KOPT-K1 (cell line): ENCODE measurements around the gene CAPN8.

Experiments
- H3K27ac ChIP-seq: fragments of 200-600 bp; sonication (generic); 2 replicates; pipeline ENCODE4 v1.5.1; 2016; ENCODE audit warnings: antibody characterized with exemption, mild to moderate bottlenecking, low read depth, low read length; ENCODE audit not compliant: poor library complexity, severe bottlenecking
- H3K36me3 ChIP-seq: fragments of 200-600 bp; sonication (generic); 2 replicates; pipeline ENCODE4 v1.5.1; 2017; ENCODE audit warnings: antibody characterized with exemption, mild to moderate bottlenecking, low read length, moderate library complexity; ENCODE audit not compliant: insufficient read depth
- H3K9me3 ChIP-seq: fragments of 200-600 bp; sonication (generic); 2 replicates; pipeline ENCODE4 v1.5.1; 2017; ENCODE audit warnings: antibody characterized with exemption, low read length, mild to moderate bottlenecking; ENCODE audit not compliant: insufficient read depth, poor library complexity, severe bottlenecking

Gene CAPN8

DNA sequence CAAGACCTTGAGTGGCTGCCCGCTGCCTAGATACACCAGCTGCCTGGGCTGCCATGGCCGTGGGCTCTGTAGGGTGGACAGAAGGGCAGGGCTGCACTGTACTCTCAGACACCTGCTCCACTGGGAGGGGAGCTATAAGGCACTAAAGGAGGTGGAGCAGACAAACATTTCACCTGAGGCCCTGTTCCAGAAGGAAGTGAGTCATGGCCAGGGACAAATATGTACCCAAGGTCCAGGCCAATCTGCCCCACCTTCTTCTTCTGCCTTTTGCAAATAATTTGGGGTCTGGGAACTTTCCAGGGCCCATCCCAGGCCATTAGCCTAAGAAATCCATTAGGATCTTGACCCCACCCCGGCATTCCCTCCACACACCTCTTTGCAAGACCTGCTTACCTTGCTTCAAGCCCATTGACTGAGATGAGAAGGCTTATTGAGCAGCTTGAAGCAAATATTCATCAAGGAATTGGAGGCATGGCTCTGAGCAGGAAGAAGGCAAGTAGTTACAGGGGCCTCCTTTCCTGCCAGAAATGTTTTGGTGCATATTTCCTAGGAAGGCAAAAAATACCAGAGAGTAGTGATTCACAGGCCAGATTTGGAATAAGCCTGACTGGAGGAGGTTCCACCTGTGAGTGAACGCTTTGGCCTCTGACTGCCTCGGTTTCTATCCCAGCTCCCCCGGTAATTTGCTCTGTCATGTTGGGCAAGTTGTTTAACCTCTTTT lies at the start of gene CAPN8:
Gene CAPN8 (minus strand): TSS at position 110 of the 721 bp plus-strand sequence. CDS start 55 bp downstream, at position 55.
- Histone ChIP-seq H3K36me3 (no peaks in the 10 kb centered on the region), H3K9me3 (no peaks in the 10 kb centered on the region), H3K27ac (no peak within 1 kb of the TSS)

DNA sequence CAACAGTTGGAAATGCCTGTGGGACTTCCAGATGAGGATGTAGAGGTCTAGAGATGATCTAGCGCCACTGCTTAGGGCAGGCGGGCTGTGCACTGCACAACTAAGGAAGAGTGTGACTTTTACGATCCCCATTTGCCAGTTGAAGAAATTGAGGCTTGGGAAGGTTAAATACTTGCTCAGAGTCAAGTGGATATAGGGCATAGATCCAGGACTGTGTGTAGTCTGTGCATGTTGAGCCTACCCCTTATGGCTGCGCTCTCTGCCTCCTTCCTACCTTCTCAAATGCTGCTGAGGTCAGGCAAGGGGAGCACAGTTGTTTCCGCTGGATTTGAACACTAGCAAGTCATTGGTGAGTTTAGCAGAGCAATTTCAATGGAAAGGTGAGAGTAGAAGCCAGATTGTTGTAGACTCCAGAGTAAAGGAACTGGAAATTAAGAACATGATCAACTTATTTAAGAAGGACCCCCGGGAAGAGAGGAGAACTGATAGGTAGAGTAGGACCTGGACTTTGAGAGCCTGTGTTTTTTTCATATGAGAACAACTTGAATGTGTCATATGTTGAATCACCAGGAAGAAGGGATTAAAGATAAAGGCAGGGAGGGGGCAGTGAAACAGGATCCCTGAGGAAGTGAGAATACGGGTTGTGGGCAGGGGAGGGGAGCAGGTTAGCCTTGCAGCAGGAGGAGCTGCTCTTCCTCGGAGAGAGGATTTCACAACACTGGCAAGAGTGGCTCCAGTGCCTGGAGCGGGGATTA lies 49.5 kb upstream of the CAPN8 start:
- no peak overlapping the region for H3K27ac ChIP-seq
- H3K36me3 ChIP-seq = no peaks in the 10 kb centered on the region
- H3K9me3 ChIP-seq = no peaks in the 10 kb centered on the region

DNA sequence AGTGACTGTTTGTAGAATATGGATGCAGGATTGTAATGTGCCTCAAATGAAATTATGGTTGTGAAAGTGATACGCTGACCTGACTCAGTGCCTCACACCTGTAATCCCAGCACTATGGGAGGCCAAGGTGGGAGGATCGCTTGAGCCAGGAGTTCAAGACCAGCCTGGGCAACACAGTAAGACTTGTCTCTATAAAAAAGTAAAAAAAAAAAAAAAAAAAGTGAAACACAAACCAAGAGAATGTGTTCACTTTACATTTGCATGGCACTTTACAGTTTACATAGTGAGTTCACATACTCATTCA lies 48.9 kb upstream of the CAPN8 start:
- Histone ChIP-seq H3K36me3 (no peaks in the 10 kb centered on the region), H3K27ac (no peak overlapping the region), H3K9me3 (no peaks in the 10 kb centered on the region)

DNA sequence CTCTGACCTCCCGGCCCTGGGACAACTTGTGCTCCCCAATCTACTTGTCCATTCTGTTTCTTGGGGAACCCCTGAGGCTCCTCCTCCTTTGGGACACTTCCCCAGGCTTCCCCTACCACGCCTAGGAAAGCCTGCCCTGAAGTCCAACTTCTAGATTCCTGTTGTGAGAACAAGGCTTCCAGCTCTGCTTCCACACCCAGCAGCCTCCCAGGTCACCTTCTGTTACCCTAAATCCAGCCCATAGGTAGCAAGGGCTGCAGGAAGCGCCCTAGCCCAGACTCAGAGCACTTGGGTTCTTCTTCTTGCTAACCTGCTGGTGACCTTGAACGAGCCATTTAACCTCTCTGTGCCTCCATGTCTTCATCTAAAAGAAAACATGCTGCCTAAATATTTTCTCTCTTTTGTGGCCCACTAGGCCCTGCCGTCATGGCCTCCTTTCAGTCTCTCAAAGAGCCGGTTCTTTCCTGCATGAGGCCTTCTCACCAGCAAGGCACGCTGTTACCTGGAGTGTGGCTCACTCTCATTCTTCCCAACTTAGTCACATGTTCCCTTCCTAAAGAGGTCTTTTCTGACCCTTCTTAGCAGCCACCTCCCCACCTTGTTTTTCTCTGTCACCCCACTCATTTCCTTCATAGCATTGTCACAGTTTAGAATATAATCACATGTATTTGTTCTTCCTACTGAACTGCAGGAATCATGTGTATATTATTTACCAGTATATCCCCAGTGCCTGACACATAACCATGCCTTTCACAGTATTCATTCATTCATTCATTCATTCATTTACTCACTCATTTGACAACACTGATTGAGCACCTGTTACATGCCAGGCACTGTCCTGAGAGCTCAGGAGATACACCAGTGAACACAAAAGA lies 48.3 kb upstream of the CAPN8 start:
- no peak overlapping the region for H3K27ac ChIP-seq
- no peaks in the 10 kb centered on the region for H3K9me3 ChIP-seq
- no peaks in the 10 kb centered on the region for H3K36me3 ChIP-seq

DNA sequence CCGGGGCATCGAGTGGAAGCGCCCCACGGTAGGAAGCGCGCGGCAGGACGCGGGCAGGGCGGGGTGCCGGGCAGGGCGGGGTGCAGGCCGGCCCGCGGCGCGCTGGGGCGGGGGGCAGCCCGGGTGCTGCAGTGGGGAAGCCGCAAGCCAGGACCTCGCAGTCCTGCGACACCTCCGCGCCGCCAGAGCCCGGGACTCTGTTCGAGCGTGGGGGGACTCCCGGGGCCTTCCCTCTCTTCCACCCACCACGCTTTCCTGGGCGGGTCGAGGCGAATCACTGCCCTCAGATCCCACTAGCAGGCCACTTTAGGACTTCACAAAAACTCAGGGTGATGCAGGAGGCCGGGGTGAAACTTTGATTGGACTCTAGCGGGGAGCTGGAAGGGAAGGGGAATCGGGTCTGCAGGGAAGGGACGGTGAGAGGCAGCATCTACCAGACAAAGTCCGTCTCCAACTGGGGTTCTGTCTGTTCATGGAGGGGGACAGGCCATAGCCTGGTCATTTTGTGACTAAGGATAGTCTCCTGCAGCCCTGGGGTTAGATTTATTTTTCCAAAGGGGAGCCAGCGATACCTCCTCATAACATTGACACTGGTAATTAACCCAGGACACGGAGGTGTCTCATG lies 47.5 kb upstream of the CAPN8 start:
- H3K9me3 ChIP-seq = no peaks in the 10 kb centered on the region
- H3K27ac ChIP-seq = no peak overlapping the region
- H3K36me3 ChIP-seq = no peaks in the 10 kb centered on the region

DNA sequence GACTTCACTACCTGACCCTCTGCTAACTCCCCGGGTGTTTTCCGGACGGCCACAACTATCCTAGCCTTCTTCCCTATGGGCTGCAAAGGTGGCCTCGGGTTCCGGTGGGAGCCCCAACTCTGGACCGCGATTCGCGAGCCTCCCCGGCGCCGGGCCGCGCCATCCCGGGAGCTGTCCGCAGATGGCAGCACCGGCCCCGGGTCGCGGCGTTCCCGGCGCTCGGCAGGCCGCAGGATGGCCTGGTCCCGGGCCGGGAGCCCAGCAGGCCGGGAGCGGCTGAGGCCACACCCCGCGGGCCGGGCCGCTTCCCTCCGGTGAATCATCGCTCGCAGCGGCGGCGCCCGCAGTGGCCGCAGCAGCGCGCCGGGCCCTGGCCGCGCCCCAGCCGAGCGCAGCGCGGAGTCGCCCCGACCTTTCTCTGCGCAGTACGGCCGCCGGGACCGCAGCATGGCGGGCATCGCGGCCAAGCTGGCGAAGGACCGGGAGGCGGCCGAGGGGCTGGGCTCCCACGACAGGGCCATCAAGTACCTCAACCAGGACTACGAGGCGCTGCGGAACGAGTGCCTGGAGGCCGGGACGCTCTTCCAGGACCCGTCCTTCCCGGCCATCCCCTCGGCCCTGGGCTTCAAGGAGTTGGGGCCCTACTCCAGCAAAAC lies 46.8 kb upstream of the CAPN8 start, which contains the start of gene CAPN2:
Gene CAPN2 (plus strand): TSS at position 346 of the 656 bp plus-strand sequence. CDS start 102 bp downstream, at position 448.
- Histone ChIP-seq H3K9me3 (no peaks in the 10 kb centered on the region), H3K27ac (no peak within 1 kb of the TSS), H3K36me3 (no peaks in the 10 kb centered on the region)

DNA sequence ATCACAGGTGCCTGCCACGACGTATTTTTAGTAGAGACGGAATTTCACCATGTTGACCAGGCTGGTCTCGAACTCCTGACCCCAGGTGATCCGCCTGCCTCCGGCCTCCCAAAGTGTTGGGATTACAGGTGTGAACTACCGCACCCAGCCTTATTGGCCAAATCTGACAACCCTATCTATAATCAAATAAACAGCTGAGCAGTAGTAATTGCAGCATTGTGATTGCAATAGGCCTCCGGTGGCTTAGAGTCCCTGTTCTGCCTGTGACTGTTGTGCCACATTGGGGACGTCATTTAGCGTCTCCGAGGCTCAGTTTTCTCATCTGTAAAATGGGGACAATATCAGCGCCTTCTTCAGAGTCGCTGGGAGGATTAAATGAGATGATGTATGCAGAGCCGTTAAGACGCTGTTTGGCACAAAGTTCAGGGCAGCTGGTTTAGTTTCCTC lies 46.3 kb upstream of the CAPN8 start:
- H3K36me3 ChIP-seq = no peaks in the 10 kb centered on the region
- no peak overlapping the region for H3K27ac ChIP-seq
- H3K9me3 ChIP-seq = no peaks in the 10 kb centered on the region

DNA sequence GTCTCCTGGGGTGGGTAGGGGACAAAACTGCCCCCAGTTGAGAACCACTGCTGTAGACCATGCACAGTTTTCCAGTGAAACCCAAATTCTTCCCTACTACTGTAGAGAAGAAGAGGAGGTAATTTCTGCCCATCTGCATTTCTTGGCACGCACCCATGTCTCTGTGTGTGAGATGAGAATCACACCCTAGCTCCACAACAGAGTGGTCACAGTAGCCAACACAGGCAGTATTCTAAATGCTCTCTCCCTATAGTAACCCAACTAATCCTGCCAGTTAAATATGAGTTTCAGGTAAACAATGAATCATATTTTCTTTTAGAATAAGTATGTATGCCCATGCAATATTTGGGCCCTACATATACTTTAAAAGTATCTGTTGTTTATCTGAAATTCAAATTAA lies 45.7 kb upstream of the CAPN8 start:
- no peaks in the 10 kb centered on the region for H3K9me3 ChIP-seq
- no peaks in the 10 kb centered on the region for H3K36me3 ChIP-seq
- H3K27ac ChIP-seq = no peak overlapping the region

DNA sequence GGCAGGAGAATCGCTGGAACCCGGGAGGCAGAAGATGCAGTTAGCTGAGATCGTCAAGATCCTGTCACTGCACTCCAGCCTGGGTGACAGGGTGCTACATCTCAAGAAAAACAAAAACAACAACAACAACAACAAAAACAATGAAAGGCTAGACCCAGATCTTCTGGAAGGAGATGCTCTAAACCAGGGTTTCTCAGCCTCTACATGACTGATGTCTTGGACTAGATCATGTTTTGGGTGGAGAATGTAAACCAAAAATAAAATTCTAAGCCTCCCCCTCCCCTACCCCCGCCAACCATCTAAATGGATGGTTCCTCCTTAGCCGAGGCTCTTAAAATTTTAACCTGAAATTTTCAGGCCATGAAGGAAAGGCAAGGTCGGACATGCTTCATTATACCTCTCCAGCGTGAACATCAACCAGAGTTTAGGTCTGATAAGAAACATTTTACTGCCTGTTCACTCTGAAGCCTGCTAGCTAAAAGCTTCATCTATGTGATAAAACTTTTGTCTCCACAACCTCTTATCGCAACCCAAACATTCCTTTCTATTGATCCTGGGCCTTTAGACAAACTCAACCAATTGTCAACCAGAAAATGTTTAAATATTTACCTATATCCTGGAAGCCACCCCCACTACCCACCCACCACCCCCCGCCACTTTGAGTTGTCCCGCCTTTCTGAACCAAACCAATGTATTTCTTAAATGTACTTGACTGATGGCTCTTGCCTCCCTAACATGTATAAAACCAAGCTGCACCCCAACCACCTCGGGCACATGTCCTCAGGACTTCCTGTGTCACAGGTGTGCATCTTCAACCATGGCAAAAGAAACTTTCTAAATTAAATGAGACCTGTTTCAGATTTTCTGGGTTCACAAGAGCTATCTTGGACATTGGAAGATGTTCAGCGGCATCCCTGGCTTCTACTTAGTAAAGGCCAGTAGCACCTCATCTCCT lies 45.0 kb upstream of the CAPN8 start:
- no peaks in the 10 kb centered on the region for H3K36me3 ChIP-seq
- no peaks in the 10 kb centered on the region for H3K9me3 ChIP-seq
- no peak overlapping the region for H3K27ac ChIP-seq

DNA sequence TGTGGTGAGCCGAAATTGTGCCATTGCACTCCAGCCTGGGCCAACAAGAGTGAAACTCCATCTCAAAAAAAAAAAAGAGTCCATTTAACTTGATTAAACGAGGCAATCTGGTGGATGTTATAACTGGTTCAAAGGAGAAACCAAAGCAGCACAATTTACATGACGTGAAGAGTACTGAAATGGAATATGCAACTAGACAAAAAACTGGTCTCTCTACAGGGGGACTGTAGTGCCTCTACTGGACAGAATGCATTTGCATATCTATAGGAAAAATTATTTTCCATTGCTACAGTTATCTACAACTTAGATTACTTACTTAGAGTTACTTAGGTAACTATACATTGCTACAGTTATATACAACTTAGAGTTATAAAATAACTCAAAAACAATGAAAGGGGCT lies 44.1 kb upstream of the CAPN8 start:
- Histone ChIP-seq H3K27ac (no peak overlapping the region), H3K36me3 (no peaks in the 10 kb centered on the region), H3K9me3 (no peaks in the 10 kb centered on the region)

DNA sequence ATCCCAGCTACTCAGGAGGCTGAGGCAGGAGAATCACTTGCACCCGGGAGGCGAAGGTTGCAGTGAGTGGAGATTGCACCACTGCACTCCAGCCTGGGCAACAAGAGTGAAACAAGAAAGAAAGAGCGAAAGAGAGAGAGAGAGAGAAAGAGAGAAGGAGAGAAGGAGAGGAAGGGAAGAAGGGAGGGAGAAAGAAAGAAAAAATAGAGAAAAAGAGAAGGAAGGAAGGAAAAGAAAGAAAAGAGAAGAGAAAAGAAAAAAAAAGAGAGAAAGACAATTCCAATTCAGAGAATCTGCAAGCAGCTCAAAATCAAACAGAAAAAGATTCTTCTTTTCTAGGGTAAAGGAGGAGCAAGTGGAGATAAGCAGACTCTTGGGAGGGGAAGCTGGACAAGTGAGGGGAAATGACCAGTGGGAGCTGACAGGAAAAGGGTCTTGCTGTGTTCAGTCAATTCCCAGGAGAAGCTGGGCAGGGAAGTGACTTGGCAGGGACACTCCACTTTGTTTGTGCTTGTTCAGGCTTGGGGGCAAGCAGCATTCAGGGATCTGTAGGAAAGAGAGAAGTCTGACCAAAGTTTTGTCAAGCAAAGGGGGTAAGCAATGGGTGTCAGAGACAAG lies 43.3 kb upstream of the CAPN8 start:
- Histone ChIP-seq H3K9me3 (no peaks in the 10 kb centered on the region), H3K27ac (no peak overlapping the region)

DNA sequence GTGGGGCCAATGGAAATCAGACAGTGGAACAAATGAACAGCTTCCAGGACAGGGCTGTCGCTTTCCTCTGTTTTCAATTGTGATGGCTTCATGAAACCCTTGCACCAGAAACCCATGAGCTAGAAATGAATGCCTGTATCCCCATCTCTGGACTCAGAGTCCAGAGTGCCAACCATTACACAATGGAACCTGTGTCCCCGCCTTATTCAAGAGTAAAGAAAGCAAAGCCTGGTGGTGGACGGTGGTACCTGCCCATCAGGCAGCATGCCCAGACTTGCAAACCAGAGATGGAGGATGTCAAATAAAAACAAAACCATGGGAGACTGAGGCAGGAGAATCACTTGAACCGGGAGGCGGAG lies 42.5 kb upstream of the CAPN8 start:
- Histone ChIP-seq H3K9me3 (no peaks in the 10 kb centered on the region), H3K27ac (no peak overlapping the region), H3K36me3 (no peaks in the 10 kb centered on the region)

More for the DNA sequence above, 43.3 kb upstream of the CAPN8 start:
- no peaks in the 10 kb centered on the region for H3K36me3 ChIP-seq

DNA sequence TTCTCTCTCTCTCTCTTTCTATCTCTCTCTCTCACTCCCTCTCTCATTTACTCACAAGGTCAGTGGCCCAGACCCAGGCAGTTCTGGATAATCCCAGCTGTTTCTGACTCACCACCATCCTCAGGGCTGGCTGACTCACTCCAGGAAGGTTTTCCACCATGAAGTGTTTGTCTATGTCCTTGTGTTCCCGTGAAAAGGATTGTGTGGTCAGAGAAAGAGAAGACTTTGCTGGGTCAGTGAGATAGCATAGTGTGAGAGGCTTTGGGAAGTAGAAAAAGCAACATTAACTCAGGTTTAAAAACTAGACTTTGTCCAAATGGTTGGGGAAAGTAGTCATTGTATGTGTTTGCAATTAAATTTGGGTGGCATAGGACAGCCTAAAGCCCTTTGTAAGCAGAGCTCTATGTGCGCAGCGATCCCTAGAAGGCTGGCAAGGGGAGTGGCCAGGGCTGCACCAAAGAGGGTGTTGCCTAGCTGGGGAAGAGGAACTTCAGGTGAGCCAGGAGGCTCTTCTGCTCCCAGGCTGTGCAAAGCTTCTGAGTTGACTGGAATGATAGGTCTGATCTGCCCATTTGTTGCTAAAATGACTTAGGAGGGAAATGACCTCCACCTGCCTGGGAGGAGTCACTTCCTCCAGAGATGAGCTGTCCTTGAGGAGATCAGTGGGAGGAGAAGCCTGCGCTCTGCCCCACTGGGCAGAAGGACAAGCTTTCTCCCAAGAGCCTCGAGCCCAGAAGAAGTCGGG lies 41.9 kb upstream of the CAPN8 start:
- Histone ChIP-seq H3K9me3 (no peaks in the 10 kb centered on the region), H3K27ac (no peak overlapping the region), H3K36me3 (no peaks in the 10 kb centered on the region)
